GM19193 (cell line): Measurements from ENCODE around the gene MINDY1.

ENCODE experiments used
- POLR2A ChIP-seq: IDR thresholded peaks from 4 replicates; pipeline ENCODE4 v1.6.1; 2011; ENCODE audit not compliant: insufficient read depth, insufficient read length; ENCODE audit errors: extremely low read depth

MINDY1 gene

DNA sequence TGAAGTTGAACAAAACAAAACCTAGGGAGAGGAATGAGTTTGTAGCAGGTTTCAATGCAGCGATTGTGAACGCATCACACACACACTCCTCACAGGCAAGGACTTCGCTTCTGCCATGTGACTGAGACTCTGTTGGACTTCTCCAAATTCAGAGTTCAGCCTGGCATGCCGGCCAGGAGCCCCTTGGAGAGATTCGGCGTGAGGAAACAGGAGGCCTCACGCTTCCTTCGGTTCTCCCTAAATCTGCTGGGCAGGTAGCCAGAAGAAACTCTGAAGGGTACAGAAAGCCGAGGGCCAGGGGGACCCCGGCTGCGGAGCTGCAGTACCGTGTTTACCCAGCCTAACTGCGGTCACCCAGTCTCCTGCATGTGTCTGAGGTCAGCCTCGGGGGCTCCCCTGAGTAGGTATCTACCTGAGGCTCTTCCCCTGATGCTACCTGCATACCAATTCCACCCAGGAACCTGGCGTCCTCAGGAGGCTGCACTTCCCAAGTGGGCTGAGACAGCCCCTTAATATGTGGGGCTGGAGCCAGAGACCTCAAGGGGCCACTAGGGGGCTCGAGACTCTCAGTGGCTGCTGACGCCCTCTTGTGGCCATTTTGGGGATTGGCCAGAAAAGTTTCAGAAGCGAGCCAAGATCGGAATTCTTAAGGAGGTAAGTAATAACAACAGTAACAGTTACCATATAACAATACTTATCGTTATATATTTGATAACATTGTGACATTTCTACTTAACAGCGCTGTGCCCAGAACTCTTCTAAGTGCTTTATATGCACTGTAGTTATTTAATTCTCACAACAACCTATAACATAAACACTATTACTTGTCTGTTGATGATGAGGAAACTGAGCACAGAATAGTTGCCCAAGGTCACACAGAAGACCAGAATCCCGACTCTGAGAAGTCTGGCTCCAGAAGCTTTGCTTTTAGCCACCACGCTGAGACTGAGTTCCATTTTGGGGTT, 27.3 kb downstream of the MINDY1 start:
- no peak for TF ChIP-seq POLR2A

DNA sequence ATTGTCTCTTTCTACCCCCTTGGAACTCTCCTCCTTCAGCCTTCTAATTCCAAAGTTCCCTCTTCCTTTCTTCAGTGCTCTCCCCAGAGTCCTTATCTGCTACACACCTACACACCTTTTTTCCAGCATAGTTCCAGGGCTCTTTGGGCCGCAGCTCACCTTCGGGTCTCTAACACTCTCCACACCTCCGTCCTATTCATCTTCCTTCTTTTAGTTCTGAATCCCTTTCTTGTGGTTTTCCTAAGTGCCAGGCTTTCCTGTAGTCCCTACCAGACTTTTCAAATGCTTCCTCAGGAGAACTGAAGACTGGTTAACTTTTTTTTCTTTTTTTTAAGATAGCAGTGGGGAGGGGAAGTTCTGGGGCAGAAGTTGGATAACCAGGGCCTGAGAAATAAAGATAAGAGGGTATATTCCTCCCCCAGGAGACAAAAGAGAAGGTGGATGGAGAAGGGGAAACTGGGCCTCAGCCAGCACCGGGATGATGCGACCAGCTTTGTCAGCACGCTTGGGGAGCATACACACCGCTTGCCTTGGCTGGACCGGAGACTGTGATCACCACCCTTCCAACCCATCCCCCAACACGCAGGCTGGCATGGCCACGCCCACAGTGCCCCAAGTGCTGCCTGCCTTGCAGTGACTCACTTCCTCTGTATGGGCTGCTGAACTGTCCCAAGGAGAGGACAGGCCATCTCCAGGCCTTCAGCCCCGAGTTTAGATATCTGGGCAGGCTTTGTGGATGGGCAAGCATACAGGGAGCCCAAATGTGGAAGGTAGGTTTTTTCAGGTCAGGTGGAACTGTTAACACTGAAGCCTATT, 29.6 kb downstream of the MINDY1 start:
- TF ChIP-seq POLR2A: no peak

DNA sequence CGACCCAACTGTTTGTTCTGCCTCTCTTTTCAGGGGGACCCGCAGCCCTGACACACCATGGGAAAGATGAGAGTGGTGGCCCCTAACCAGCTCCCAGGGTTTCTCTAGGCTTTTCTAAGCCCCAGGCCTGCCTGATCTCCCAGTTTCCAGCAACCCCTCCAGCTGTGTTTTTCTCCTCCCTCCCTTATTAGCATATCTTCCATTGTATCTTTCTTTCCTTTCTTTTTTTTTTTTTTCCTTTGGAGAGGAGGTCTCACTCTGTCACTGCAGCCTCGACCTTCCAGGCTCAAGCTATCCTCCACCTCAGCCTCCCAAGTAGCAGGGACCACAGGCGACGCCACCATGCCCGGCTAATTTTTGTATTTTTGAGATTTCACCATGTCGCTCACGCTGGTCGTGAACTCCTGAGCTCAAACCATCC, 30.3 kb downstream of the MINDY1 start:
- TF ChIP-seq POLR2A: no peak

DNA sequence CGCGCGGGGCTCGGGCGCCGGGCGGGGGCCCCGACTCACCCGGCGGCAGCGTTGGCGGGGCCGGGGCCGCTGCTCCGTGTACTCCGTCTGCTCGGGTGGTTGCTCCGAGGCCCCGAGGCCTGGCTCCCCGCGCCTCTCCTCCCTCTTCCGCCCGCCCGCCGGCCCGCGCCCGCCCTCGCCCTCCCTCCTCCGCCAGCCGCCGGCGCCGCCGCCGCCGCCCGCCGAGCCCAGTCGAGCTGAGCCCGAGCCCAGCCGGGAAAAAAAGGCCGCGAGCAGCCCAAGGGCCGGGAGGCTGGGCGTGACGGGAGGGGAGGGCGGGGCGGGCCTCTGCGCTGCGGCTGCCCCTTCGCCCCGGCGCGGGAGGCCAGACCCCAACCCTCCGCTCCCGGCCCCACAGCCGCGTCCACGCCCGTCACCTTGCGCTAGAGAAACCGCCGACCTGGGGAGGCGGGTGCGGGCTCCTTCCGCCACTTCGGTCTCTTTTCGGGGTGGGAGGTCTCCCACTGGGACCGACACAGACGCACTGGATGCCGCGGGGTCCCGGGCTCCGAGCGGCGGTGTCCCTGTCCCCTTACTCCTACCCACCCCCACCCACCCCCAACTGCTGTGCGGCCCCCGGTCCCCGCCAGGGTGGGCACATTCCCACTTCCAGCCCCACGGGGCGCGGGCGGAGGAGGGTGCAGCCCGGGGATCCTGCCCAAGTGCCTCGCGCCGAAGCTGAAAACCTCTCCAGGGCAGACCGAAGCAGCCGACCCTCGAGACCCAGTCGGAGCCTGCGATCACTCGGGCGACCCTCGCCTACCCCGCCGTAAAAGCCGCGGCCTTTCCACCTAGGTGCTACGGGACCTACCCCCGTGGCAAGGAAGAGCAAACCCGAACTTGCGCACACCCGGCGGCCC, 31.9 kb downstream of the MINDY1 start, which contains the start of gene CERS2:
CERS2 (minus strand) TSS at position 256 of the 899 bp plus-strand sequence. CDS start 5,745 bp downstream, outside the sequence.
- no peak for TF ChIP-seq POLR2A

DNA sequence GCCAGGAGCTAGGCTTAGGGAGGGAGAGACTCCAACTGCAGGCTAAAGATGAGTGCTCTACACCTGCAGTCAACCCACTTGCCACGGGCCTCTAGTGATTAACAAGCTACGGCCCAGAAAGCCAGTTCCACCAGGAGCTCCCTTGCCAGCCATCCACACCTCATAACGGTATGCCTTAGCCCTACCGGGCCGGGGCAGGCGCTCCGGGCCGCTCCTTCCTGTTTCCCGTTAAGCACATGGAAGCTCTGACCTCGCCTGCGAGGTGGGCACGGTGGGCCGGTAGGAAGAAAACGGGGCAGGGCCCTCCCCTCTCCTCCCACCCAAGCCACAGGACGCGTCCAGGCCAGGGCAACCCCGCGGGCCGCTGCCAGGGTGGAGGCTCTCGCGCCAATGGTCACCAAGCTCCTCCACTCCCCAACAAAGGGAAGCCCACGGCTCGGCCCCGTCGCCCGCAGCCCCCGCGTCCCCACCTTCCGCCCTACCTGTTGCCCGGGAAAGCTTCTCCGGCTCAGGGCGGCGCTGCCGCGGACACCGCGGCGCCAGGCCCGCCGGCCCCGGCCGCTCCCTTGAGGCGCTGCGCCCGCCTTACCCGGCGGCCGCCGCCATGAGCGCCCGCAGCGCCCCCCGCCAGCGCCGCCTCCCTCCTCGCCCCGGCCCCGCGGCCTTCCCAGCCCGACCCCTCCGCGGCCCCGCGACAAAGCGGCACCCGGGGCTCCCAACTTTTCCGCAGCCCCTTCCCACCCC, 32.7 kb downstream of the MINDY1 start:
- no peak for TF ChIP-seq POLR2A

DNA sequence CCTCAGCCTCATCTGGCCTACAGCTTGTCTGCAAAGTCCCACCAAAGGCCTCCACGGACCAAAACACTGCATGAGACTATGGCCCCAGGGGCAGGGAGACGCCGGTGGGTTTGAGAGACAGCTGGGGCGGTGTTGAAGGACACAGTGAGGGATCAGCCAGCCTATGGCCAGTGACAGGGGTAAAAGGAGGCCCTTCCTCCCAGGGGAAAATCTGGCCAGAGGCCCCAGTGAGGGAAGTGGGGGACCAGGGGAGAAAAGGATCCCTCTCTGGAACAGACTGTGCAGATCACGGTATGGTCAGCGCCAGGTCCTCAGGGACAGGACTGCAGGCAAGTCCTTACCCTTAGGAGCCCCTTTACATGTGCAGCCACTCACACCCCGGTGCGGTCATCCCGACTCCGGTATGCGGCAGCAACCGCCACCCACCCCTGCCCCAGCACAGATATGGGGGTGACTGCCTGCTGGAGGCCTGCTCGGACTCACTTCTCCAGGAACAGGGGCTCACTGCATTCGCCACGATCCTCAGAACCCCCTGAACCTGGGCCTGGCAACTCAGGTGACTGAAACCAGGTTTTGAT, 33.4 kb downstream of the MINDY1 start:
- TF ChIP-seq POLR2A: no peak

DNA sequence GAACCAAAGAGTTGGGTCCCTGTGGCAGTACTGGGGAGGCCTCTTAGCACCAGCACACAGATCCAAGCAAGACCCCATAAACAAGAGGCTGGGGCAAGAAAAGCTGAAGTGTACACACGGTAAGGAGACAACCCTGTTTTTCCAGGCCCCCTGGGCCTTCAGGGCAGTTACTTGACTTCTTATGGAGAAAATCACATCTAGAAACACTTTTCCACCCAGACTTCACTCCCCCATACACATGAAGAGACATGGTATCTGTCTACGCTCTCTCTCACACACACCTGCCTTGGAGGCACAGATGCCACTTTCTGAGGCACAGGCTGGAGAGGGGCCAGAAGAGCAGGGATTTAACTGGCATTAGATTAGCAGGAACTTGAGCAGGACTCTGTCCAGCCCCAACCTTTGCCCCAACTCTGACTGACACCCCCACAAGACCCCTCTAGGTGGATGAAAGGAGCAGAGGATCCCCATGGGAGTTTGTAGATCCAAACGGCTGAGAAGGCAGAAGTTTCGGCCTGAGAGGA, 34.2 kb downstream of the MINDY1 start:
- no peak for TF ChIP-seq POLR2A

DNA sequence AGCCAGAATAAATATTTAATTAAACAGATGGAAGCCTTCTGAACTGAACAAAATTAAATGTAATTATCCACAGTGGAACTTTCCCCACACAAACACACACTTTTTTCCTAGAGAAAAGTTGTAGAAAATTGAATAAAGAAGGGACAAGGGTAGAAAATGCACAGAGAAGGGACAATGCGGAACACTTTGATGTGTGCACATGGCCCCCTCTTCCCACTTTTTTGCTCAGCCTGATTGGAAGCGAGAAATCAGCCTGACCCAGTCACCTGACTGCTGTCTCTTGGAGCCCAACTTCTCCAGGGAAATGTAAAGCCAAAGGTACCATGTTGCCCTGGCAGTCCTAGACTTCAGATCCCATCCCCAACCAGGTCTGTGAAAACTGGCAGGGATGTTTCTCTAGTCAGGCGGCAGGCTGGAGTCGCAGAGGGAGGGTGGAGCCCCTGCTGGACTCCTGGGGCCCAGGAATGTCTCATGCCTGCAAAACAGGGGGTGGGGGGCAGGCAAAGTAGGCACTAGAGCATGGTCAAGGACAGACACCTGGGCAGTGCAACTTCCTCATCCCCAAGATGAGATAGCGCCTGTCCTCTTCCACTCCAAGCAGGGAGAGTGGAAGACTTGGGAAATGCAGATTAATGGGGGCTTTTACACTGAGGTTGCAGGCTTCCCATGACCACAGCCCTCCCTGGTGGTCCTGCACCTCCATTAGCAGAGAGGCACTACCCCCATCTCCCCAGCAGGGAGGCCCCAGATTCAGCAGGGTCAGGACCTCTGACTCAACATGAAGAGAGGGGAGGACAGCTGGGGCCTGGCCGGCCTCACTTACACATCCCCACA, 34.9 kb downstream of the MINDY1 start:
- no peak for TF ChIP-seq POLR2A

DNA sequence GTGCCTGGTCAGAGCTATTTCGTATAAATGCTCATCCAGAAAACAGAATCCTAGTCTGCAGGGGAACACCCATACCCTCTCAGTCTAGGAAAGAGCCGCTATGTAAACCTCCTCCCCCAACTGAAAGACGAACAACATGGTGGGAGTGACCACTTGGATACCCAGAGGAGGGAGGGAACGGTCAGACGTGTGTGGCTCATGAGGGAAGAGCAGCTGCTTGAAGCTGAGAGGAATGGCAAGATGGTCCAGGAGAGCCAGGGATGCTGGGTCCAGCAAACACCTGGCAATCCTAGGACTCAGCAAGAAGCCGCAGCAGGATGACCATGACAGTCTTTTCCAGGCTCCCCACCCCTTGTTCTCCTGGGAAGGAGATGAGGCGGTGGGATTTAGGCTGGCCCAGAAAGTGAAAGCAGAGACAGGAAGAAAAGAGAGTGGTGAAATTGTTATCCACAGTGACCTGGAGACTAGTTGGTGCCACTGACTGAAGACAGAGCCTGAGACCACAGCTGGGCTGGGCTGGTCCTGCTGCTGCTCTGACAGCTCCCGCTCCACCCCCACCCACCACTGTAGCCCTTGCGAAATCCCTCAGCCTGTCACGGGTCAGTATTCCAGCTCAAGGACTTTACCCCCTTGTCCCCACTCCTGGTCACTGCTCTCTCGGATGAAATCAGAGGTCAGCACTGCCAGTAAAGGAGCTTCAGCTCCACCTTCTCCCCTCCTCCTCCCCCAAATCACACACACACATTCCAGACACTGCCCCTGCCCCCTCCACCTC, 35.7 kb downstream of the MINDY1 start:
- no peak for TF ChIP-seq POLR2A

DNA sequence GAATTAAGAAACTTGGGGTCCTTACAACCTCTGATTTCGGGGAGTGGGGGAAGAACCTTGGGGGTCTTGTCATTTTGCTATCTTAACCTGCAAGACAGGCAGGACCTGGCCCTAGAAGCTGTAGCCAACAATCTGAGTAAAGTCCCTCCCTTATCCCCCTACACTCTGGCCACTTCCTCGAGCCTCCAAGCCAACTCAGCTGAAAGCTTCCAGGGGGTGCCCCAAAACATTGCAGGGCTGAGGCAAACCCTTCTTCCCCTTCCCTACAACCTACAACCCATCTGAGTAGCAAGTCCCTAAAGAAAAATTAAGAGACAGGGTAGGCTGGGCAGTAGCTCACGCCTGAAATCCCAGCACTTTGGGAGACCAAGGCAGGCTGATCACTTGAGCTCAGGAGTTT, 37.1 kb downstream of the MINDY1 start:
- no peak for TF ChIP-seq POLR2A

DNA sequence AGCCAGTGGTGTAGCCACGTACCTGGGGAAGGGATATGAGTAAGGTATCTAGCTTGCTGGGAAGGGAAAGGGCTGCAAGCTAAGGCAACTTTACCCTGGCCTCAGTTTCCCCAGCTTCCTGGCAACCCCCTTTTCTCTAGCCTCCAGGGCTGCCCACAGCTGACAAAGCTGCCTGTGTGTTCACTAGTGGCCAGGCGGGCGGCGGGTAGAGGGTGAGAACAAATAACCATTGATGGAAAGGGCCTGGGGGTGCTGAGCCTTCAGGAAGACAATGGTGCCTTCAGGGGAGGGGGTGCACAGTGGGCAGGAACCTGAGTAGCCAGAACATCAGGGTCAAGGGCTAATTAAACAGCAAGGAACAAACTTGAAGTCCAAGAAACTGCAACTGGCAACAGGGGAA, 38.2 kb downstream of the MINDY1 start:
- TF ChIP-seq POLR2A: no peak

DNA sequence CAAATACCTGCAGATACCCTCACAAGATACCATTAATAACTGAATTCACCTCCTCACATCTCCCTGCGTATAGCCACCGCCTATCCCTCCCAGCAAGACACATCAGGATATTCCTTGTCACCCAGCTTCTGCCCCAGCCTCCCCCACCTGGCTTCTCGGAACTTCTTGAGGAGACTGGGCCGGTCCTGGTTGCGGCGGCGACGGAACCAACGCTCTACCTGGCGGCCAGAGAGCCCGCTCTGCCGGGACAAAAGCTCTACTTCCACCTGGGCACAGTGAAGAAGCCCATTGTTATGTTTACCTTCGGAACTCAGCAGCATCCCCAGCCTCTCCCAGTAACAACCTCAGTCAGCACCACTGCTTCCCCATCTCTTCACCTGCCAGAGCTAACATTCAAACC, 38.8 kb downstream of the MINDY1 start:
- TF ChIP-seq POLR2A: no peak

DNA sequence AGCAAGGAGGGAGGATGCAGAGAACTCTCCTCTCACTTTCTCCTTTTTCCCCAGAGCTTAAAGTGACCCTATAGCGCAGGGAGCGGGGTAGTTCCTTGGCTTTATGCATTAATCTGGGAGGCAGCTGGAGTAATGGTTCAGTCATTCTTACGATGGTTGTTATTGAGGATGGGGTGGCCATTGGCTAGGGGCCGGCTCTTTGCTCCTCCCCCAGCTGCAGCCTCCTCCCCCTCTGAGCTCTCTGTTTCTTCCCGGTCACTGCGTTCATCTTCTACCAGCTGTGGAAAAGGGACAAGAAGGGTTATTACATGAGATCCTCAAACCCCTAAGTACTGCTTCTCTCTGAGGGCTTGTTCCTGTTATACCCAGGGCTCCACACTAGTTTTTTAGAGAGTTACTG, 40.7 kb downstream of the MINDY1 start:
- TF ChIP-seq POLR2A: no peak
